COLO668 (cell line): Measurements from ENCODE around the gene OXSR1.
"Not testable (repeated sequence)": the region's sequence is repeated elsewhere in the genome, so short reads cannot be mapped to it uniquely, and the experiment has no call there.

Experiments used
- DNase-seq: peaks from one replicate; lab custom pipeline; 2025; ENCODE audit not compliant: unreplicated experiment; lab: John Stamatoyannopoulos, UW

OXSR1 gene

DNA sequence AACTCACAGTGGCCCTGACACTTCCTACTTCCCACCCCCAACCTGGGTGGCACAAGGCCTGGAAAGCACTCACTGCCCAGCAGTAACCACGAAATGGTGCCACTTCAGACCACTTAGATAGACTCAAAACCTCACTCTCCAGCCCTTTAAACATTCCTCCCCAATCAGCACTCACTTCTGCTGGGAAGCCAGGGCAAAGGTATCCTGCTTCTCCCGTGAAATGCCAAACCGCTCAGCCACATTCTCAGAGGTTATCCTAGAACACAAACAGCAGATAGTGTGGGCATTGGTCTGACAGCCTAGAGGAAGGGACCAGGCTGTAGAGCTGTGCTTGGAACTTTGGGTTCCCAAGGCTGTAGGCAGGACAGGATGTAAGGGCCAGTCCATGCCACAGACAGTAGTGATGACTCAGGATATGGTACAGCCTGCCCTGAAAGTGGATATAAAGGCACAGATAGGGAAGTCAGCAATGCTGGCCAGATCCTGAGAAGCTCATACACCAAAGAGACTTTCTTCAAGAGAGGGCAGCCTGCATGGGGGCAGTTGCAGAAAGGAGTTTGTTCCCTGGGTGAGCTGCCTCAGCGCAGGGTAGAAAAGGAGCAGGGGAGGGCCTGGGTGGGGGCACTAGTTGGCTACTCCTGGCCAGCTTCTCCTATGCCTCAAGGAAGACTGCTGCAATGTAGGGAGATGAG lies 37.6 kb upstream of the OXSR1 start:
- no peak for DNase-seq

DNA sequence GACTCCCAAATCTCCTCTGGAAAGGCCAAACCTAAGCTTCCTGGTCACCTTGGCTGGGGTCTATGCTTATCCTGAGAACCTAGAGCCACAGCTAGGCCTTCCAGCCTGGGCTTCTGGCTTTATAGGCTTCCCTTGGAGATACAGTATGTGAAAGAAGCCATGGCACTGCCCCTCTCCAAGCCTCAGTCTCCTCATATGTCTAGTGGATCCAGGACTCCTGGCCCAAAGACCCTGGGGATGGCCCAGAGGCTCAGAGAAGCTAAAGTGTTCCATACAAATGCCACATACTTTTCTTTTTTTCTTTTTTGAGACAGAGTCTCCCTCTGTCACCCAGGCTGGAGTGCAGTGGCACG lies 37.1 kb upstream of the OXSR1 start:
- DNase-seq, result no peak

DNA sequence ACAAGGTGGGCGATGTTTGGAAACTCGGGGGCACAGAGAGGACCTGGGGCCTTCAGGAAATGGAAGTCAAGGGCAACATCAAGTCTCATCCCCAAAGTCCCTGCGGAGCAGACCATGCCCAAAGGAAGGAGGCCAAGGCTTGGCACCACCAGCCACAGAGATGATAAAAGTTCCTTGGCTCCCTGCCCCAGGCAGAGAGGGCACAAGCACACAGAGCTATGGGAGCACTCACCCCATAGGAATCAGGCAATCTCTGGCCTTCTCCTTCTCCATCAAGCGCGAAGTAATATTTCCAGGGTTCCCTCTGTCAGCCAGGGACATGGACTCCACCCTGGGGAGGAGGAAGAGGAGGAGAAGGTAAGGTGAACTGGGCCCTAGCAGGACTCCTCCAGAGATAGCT lies 36.3 kb upstream of the OXSR1 start:
- DNase-seq, result no peak

DNA sequence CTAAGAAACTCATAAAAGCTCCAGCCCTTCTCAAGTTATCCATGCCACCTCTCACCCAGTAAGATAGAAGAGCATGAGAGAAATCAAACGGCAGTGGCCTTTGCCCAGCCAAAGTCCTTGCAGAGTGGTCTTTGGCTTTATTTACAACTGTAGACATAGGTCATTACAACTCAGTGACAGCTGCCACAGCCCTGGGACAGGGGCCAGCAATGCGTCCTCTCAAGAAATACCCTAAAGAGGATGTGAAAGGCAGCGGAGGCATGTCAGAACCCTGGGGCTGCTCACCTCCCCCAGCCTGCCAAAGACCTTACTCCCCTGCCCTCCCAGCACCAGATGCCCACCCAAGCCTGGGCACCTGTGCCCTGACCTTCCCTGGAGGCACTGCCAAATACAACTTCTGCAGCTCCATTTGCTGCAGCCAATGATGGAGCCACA lies 34.7 kb upstream of the OXSR1 start:
- DNase-seq, result no peak

DNA sequence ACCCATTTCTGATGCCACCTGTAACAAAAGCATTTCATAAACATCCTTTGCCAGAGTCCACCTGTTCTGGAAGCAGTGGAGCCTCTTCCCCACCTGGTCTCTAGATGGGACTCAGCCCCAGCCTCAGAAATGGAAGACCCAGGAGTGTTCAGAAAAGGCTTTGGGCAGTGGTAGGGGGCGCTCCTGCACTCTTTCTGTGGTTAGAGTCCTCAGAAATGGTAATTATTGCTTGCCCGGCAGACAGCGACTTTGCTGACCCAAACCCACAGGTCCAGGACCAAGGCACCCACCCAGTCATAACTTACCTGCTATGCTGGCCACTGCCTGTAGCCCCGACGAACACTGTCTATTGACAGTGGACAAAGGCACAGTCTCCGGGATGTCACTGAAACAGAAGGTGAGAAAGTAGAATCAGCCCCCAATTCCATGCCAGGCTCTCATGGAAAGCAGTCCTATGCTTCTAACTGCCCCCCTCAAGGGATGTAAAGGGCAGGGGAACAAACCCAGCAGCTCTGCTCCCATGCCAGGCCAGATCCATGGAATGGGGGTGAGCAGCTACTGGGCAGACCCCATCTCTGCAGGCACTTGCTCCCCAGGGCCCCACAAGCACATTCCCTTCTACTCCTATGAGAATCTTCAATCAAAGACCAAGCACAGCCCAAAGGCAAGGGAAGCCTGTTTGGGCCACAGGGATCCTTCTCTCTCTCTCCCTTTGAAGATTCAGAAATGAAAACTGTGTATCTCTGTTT lies 33.5 kb upstream of the OXSR1 start:
- DNase-seq, result peak; percentile 4

DNA sequence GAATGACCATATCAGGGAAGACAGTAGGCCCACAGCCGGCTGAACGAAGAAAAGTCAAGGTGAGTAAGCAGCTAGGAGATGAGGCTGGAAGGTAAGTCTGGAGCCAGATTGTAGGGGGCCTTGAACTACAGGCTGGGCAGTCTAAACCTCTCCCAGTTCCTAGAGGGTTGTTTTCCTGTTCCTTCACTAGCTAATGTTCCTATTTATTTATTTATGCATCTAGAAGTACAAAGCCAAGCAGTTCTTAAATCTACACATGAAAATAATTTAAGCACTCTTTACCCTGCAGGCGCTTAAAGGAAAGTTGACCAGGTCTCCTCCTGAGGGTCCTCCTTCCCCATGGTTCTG lies 32.2 kb upstream of the OXSR1 start:
- no peak for DNase-seq

DNA sequence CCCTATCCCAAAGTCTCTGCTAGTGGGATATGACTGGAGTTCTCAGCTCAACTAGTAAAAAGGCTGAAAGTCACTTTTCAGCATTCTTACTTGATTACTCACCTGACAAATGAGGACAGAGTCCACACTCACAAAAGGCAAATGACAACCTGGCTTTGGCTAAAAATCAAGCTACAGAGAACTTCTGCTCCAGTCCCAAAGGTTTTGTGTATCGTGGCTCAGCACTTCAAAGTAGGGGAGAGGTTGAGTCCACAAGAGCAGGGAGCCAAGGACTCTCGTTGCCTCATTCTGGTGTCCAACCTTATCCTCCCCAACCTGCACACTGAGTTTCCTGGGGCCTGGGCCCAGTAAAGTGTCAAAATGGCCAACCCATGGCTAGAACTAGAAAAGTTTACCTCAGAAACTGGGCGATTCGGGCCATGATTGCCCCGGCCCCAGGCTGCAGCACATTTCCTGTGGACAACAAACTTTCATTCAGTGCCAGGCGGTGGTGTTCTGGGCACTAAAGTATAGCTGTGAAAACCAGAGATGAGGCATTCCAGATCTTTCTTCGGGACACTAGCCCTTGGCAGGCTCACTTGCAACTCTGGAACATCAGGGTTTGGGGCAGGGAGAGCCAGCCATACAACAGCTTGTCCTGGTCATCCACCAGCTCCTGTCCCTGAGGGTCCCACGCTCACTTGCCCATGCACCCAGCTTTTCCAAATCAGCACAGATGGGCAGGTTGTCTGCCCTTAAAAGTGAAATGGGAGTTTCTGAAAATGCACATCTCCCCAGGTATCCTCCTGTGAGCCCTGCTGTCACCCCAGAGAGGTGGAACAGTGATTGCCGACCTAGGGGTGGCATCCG lies 31.6 kb upstream of the OXSR1 start:
- DNase-seq, result no peak

DNA sequence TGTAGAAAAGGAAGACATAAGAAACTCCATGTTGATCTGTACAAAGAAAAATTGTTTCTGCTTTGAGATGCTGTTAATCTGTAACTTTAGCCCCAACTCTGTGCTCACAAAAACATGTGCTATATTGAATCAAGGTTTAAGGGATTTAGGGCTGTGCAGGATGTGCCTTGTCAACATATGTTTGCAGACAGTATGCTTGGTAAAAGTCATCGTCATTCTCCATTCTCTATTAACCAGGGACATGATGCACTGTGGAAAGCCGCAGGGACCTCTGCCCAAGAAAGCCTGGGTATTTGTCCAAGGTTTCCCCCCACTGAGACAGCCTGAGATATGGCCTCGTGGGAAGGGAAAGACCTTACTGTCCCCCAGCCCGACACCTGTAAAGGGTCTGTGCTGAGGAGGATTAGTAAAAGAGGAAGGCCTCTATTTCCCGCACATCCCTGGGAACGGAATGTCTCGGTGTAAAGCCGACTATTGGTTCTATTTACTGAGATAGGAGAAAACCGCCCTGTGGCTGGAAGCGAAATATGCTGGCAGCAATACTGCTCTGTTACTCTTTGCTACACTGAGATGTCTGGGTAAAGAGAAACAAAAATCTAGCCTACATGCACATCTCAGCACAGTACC lies 30.7 kb upstream of the OXSR1 start:
- DNase-seq, result not testable (repeated sequence)

DNA sequence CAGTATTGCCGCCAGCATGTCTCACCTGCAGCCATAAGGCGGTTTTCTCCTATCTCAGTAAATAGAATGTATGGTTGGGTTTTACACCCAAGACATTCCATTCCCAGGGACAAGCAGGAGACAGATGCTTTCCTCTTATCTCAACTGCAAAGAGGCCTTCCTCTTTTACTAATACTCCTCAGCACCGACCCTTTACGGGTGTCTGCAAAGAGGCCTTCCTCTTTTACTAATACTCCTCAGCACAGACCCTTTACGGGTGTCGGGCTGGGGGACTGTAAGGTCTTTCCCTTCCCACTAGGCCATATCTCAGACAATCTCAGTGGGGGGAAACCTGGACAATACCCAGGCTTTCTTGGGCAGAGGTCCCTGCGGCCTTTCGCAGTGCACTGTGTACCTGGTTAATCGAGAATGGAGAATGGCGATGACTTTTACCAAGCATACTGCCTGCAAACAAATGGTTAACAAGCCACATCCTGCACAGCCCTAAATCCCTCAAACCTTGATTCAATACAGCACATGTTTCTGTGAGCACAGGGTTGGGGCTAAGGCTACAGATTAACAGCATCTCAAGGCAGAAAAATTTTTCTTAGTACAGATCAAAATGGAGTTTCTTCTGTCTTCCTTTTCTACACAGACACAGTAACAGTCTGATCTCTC lies 29.6 kb upstream of the OXSR1 start:
- not testable (repeated sequence) for DNase-seq

DNA sequence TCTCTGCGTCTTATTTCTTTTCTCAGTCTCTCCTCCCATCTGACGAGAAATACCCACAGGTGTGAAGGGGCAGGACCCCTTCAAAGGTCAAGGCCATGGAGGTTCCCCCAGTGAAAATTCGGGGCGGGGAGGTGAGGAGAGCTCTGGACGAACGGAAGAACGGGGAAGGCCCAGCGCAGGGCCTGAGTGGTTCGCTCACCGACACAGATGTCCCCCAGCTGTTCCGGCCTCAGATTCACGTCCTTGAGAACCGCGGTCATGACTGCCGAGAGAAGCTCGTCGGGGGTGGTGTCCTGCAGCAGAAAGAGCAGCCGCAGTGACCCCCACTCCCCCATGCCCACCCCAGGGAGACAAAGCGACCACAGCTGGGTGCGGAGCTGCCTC lies 29.0 kb upstream of the OXSR1 start:
- peak; percentile 38 for DNase-seq

DNA sequence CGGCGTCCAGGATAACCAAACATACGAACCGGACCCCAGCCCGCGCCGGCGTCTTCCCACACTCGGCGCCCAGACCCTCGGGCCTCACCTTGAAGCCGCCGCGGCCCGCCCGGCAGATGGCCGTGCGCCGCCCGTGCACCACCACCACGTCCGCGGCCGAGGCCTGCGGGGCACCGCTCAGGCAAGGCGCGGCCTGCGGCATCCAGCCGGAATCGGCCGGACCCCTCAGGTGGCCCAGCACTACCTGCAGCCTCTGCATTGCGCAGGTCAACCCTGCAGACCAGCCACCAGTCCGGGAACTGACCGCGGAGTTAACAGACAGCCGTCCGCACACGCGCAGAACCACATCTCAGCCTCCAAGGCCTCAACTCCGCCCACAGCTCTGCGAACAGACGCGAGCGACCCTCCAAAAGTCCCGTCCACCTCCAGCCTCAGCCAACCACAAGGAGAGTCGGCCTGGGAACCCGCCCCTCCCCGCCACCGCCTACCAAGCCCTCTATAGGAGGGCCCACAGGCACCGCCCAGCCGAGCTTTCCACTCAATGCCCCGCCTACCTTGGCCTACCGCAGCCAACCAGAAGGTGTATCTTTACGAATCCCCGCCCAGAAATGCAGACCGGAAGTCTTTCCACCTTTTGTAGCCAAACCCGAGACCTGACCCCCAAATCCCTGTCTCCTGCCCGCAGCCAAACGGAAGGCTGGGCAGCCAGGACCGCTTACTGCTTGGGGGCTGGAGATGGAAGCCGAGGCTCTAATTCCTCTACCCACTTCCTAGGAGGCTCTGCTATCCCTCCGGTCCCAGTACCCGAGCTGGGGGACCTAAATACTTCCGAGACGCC lies 28.3 kb upstream of the OXSR1 start, which contains the start of gene ACAA1:
Gene ACAA1 (minus strand): TSS at position 351 of the 838 bp plus-strand sequence. CDS start 92 bp downstream, at position 259.
- peak; percentile 96 for DNase-seq

DNA sequence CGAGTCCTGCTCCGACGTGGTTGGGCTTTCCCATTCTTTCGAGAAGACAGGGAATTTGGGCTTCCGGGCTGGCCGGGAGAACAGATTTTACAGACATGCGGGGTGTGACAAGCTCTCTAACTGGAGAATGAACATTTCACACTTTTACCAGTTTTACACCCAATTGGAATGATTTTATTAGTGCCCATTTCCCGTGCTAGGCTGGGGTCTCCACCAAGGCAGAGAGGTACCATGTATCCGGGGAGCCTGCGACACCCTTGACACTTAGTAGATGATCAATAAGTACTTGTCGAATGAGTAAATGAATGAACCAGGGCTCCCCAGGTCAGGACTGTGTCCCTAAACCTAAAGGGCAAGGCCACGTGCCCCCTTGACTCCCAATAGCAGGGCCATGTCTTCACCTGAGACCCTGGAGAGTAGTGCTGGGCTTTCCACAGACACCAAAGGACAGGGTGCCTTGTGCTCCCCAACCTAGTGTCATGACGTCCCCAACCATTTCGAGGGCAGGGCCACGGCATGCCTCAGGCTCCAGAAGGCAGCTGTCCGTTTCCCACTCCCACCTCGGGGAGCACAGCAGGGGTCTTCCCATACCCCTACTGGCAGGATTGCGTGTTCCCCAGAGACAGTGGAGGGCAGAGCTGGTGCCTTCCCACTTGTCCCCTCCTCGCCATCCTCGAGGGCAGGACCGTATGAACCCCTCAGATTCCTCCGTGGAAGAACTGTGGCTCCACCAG lies 27.6 kb upstream of the OXSR1 start:
- peak; percentile 23 for DNase-seq

DNA sequence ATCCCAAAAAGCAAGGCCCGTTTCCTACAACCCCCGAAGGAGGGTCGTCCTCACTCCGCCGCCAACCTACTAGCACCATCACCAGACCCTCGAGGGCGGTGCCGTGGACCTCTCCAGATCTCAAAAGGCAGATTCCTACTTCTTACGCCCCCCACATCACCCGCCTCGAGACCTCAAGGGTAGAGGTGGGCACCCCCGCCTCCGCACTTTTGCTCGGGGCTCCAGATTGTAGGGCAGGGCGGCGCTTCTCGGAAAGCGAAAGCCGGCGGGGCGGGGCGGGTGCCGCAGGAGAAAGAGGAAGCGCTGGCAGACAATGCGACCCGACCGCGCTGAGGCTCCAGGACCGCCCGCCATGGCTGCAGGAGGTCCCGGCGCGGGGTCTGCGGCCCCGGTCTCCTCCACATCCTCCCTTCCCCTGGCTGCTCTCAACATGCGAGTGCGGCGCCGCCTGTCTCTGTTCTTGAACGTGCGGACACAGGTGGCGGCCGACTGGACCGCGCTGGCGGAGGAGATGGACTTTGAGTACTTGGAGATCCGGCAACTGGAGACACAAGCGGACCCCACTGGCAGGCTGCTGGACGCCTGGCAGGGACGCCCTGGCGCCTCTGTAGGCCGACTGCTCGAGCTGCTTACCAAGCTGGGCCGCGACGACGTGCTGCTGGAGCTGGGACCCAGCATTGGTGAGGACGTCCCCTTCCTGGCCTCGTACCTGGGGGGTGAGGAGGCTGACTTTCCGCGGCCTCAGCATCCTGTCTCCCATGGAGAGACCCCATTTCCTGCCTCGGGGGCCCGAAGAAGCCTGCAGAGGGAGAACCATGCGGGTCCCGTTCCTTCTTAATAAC lies 26.8 kb upstream of the OXSR1 start, which contains the start of gene MYD88:
Gene MYD88 (plus strand): TSS at position 313 of the 842 bp plus-strand sequence. CDS start 40 bp downstream, at position 353.
- peak; percentile 65 for DNase-seq

DNA sequence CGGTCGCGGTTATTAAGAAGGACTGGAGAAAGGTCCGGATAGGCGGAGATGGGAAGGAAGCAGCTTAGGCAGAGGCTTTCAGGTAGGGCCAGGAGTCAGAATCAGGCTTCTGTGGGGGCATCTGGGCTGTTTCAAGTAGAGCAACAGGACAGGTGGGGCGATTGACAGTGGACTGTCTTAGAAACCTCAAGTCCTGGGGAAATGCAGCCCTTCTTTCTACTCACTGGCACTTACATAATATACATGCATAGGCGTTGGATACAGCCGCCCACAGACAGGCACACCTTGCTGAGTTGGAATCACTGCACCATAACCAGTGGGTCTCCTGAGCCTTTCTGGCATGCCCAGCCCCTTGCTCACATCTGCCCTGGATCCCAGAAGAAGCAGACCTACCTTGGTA lies 26.1 kb upstream of the OXSR1 start:
- no peak for DNase-seq

DNA sequence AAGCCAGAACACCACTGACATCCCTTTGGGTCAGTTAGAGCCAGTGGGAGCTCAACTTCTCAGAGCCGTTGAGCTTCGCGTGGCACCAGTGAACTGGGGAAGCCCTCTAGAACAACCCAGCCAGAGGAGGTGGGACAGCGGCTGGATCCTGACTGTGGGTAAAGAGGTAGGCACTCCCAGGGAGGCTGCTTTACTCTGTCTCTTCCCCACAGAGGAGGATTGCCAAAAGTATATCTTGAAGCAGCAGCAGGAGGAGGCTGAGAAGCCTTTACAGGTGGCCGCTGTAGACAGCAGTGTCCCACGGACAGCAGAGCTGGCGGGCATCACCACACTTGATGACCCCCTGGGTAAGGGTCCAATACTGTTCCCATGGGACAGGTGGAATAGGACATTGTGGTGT lies 25.7 kb upstream of the OXSR1 start:
- peak; percentile 1 for DNase-seq

DNA sequence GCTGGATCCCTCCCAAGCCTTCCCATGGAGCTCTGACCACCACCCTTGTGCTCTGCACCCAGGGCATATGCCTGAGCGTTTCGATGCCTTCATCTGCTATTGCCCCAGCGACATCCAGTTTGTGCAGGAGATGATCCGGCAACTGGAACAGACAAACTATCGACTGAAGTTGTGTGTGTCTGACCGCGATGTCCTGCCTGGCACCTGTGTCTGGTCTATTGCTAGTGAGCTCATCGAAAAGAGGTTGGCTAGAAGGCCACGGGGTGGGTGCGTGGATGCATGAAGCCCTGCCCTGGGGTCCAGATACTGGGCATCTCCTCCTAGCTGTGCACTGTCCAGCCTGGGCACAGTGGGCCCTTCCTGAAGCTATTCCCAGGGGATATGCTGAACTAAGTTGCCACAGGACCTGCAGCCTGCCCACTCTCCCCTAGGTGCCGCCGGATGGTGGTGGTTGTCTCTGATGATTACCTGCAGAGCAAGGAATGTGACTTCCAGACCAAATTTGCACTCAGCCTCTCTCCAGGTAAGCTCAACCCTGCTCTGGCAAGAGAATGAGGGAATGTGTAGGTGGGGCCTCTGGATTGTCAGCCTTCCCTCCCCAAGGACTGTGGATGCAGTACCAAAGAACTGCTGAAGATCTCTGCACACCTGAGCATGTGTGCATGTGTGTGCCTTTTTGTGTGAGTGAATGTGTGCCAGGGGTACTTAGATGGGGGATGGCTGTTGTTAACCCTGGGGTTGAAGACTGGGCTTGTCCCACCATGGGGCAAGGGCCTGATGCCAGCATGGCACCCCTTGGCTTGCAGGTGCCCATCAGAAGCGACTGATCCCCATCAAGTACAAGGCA lies 24.8 kb upstream of the OXSR1 start:
- no peak for DNase-seq
